GM19468 (cell line): ENCODE data around the gene LRRC3C.

Source experiments
- ATAC-seq: cut with Tn5 transposase; IDR thresholded peaks from one replicate; pipeline ENCODE4 v1.9.1; 2021; ENCODE audit warnings: mild to moderate bottlenecking, moderate library complexity, moderate number of reproducible peaks; ENCODE audit not compliant: unreplicated experiment; ENCODE audit errors: extremely low read depth

Gene LRRC3C

DNA sequence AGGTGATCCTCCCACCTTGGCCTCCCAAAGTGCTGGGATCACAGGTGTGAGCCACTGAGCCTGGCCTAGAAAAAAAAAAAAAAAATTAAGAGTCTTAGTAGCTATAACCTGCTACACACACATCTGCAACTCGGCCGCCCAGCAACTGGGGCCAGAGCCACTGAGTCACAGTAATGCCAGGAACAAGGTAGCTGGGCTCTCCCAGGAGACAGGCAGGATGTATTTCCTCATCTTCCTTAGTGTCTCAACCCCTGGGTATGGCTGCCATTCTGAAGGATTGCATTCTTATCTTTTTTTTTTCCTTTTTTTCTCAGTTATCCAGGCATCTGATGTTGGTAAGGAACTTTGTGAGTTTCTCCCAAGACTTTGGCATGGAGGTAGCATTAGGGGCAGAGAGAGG, 46.0 kb downstream of the LRRC3C start:
- ATAC-seq = no peak

DNA sequence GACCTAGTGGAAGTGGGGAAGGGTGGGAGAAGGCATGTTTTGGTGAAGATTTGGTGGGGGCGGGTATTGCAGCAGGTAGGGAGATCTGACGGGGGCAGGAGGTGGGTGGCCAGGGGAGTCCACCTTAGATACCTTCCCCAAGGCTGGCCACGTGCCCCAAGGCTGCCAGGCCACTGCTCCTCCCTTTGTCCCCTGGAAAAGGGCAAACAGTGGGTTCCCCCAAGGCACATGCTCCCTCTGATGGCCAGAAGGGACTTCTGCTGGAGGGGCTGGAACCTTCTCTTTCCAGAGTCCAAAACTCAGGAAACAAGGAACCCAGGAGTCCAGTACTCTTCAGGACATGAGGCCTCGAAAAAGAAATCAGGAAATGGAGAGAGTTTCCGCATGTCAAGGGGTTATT, 46.9 kb downstream of the LRRC3C start:
- ATAC-seq = no peak

GRCh38 chr17:39975801-39976200, 48.3 kb downstream of the LRRC3C start:
- ATAC-seq = no peak

- no peak for ATAC-seq
These were observed 51.6 kb downstream of the LRRC3C start for GRCh38 chr17:39979016-39979670.

- no peak for ATAC-seq
These were observed 52.4 kb downstream of the LRRC3C start for GRCh38 chr17:39979893-39980350.

- ATAC-seq = peak; percentile 89
These were observed 53.0 kb downstream of the LRRC3C start, which contains the start of gene PSMD3 for GRCh38 chr17:39980351-39981206. PSMD3 (plus strand) TSS chr17:39980807; CDS start chr17:39980971, 164 bp downstream.

- ATAC-seq = no peak
These were observed 53.7 kb downstream of the LRRC3C start for GRCh38 chr17:39981207-39981741.

DNA sequence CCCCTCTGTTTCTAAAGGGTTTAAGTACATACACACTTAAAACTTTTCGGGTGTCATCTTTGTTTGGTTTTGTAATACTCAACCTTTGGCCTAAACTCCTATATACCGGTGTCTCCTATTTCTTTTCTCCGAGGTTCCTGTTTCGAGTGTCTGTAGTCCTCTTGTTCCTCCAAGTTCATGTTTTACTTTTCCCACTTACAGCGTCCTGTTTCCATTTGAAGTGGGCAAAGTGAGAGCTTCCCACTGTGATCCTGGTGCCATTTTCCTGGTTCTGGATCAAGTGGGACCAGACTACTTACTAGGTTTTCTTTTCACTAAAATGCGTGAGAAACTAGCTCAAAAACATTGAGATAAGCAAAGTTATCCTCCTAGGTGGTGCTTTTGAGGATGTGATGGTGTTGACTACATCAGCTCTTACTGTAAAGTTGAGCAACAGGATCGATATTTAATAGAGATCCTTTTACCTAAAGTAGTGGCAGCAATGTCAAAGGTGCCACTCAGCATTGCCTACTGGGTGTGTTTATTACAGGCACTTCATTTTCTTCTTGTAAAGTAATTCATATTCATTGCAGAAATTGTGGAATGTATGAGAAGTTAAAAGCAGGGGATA, 54.3 kb downstream of the LRRC3C start:
- no peak for ATAC-seq

DNA sequence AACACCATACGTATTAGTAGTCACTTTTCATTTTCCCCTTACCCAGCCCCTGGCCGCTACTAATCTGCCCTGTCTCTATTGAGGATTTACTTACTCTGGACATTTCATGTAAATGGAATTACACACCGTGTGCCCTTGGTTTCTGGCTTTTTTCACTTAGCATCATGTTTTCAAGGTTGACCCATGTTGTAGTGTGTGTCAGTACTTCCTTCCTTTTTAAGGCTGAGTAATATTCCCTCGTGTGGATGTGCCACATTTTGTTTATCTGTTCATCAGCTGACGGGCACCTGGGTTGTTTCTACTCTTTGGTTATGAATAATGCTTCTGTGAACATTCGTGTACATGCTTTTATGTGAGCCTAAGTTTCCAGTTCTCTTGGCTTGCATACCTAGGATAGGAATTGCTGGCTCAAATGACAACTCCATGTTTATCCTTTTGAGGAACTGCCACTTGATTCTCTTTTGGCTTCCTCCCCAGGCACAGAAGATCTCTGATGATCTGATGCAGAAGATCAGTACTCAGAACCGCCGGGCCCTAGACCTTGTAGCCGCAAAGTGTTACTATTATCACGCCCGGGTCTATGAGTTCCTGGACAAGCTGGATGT, 60.8 kb downstream of the LRRC3C start:
- no peak for ATAC-seq

GRCh38 chr17:39994448-39994847, 66.9 kb downstream of the LRRC3C start:
- ATAC-seq = no peak
